Vagina (tissue), 2 donors: ENCODE measurements around the gene FADD. TPM values are rescaled to one million over a fixed set of nuclear protein-coding genes. Genes with fewer than 3 reads are reported as not detected.

ENCODE experiments used
- DNase-seq, 2 donors: peaks; one replicate each; pipeline ENCODE4 v3.0.0-alpha.2; 2017; ENCODE audit errors: extremely low spot score in 2 of 2
- H3K27ac ChIP-seq: fragments of 200-600 bp; sonication (generic); one replicate; pipeline ENCODE4 v1.5.1; 2019
- H3K27me3 ChIP-seq: fragments of 200-600 bp; sonication (generic); one replicate; pipeline ENCODE4 v1.5.1; 2019
- H3K36me3 ChIP-seq, 2 donors: fragments of 200-600 bp; sonication (generic); one replicate each; pipeline ENCODE4 v1.5.1; 2017 to 2019
- H3K4me1 ChIP-seq: fragments of 200-600 bp; sonication (generic); one replicate; pipeline ENCODE4 v1.5.1; 2019
- H3K4me3 ChIP-seq, 2 donors: fragments of 200-600 bp; sonication (generic); 1 replicate in 1 of 2; 2 replicates in 1 of 2; pipeline ENCODE4 v1.5.1; 2016 to 2019
- H3K9me3 ChIP-seq: fragments of 200-600 bp; sonication (generic); one replicate; pipeline ENCODE4 v1.5.1; 2019
- POLR2A ChIP-seq, 2 donors: fragments of 450-650 bp; IDR thresholded peaks; one replicate each; pipeline ENCODE4 v1.6.1; 2017; ENCODE audit warnings: antibody characterized with exemption in 2 of 2, mild to moderate bottlenecking in 2 of 2, moderate library complexity in 2 of 2
- POLR2AphosphoS5 ChIP-seq, 2 donors: sonication (generic); formaldehyde crosslinking; IDR thresholded peaks; one replicate each; pipeline ENCODE4 v1.9.0; 2017; ENCODE audit warnings: antibody characterized with exemption in 2 of 2, mild to moderate bottlenecking in 2 of 2, low read depth in 1 of 2; ENCODE audit not compliant: insufficient read depth in 1 of 2
- intact Hi-C: fragments of 100-400 bp; cut with DNase I; formaldehyde crosslinking; loops from one replicate; pipeline ENCODE4 v1.15.1; 2023
- total RNA-seq: library from RNA; depleted of rRNA; stranded (reverse); fragments of >200 nt; gene quantifications from one replicate; pipeline ENCODE4 v1.2.3, GENCODE V29; 2016
- TF ChIP-seq, protein P1 (sequence below), 3 experiments: fragments of 450-650 bp in 2 of 3; fragments of 200-600 bp in 1 of 3; sonication (generic) in 1 of 3; IDR thresholded peaks; one replicate each; pipeline ENCODE4 v1.5.1; 2017 to 2019; ENCODE audit warnings: antibody characterized with exemption in 3 of 3, mild to moderate bottlenecking in 2 of 3, moderate library complexity in 2 of 3

The FADD gene
- total RNA-seq, 1 donor from 2014 or later: 21.6 TPM

DNA sequence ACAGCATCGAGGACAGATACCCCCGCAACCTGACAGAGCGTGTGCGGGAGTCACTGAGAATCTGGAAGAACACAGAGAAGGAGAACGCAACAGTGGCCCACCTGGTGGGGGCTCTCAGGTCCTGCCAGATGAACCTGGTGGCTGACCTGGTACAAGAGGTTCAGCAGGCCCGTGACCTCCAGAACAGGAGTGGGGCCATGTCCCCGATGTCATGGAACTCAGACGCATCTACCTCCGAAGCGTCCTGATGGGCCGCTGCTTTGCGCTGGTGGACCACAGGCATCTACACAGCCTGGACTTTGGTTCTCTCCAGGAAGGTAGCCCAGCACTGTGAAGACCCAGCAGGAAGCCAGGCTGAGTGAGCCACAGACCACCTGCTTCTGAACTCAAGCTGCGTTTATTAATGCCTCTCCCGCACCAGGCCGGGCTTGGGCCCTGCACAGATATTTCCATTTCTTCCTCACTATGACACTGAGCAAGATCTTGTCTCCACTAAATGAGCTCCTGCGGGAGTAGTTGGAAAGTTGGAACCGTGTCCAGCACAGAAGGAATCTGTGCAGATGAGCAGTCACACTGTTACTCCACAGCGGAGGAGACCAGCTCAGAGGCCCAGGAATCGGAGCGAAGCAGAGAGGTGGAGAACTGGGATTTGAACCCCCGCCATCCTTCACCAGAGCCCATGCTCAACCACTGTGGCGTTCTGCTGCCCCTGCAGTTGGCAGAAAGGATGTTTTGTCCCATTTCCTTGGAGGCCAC is 3.3 kb downstream of the FADD start:
- DNase-seq: no peak
- H3K4me1 ChIP-seq: peaks cover 37% of the 10 kb centered on the region
- H3K4me3 ChIP-seq: no peak overlapping the region
- no peaks in the 10 kb centered on the region for H3K27me3 ChIP-seq
- no peaks in the 10 kb centered on the region for H3K9me3 ChIP-seq
- H3K36me3 ChIP-seq: peaks cover 0 to 22% of the 10 kb centered on the region in 2 donors
- H3K27ac ChIP-seq: no peak overlapping the region
- intact Hi-C loops: no loop called here
- TF ChIP-seq POLR2A (IDR thresholded peaks at IDR 0.05): no peak
- TF ChIP-seq, protein P1, sequence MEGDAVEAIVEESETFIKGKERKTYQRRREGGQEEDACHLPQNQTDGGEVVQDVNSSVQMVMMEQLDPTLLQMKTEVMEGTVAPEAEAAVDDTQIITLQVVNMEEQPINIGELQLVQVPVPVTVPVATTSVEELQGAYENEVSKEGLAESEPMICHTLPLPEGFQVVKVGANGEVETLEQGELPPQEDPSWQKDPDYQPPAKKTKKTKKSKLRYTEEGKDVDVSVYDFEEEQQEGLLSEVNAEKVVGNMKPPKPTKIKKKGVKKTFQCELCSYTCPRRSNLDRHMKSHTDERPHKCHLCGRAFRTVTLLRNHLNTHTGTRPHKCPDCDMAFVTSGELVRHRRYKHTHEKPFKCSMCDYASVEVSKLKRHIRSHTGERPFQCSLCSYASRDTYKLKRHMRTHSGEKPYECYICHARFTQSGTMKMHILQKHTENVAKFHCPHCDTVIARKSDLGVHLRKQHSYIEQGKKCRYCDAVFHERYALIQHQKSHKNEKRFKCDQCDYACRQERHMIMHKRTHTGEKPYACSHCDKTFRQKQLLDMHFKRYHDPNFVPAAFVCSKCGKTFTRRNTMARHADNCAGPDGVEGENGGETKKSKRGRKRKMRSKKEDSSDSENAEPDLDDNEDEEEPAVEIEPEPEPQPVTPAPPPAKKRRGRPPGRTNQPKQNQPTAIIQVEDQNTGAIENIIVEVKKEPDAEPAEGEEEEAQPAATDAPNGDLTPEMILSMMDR (IDR thresholded peaks at IDR 0.05): no peak
- TF ChIP-seq POLR2AphosphoS5 (IDR thresholded peaks at IDR 0.05; ENCODE audit: insufficient read depth in 1 of 2, low read depth in 1 of 2): no peak

- no peak overlapping the region for H3K27ac ChIP-seq
- H3K4me1 ChIP-seq: peaks cover 37% of the 10 kb centered on the region
- no peak overlapping the region for H3K4me3 ChIP-seq
- H3K9me3 ChIP-seq: no peaks in the 10 kb centered on the region
- no peak for TF ChIP-seq POLR2AphosphoS5 (IDR thresholded peaks at IDR 0.05; ENCODE audit: insufficient read depth in 1 of 2, low read depth in 1 of 2)
- TF ChIP-seq, protein P1 (IDR thresholded peaks at IDR 0.05): no peak
- TF ChIP-seq POLR2A (IDR thresholded peaks at IDR 0.05): no peak
- H3K27me3 ChIP-seq: no peaks in the 10 kb centered on the region
- no peak for DNase-seq
- peaks cover 0 to 22% of the 10 kb centered on the region in 2 donors for H3K36me3 ChIP-seq
- intact Hi-C loops: no loop called here
Measured at GRCh38 chr11:70206982-70207376, 3.9 kb downstream of the FADD start.

GRCh38 chr11:70207531-70208131 is 4.5 kb downstream of the FADD start:
- Histone ChIP-seq H3K36me3 (peaks cover 0 to 22% of the 10 kb centered on the region in 2 donors), H3K27me3 (no peaks in the 10 kb centered on the region), H3K9me3 (no peaks in the 10 kb centered on the region), H3K4me3 (no peak overlapping the region), H3K27ac (no peak overlapping the region), H3K4me1 (peaks cover 34% of the 10 kb centered on the region)
- DNase-seq: no peak
- TF ChIP-seq POLR2AphosphoS5 (IDR thresholded peaks at IDR 0.05; ENCODE audit: insufficient read depth in 1 of 2, low read depth in 1 of 2): no peak
- TF ChIP-seq, protein P1 (IDR thresholded peaks at IDR 0.05): no peak
- TF ChIP-seq POLR2A (IDR thresholded peaks at IDR 0.05): no peak
- intact Hi-C loops: no loop called here

DNA sequence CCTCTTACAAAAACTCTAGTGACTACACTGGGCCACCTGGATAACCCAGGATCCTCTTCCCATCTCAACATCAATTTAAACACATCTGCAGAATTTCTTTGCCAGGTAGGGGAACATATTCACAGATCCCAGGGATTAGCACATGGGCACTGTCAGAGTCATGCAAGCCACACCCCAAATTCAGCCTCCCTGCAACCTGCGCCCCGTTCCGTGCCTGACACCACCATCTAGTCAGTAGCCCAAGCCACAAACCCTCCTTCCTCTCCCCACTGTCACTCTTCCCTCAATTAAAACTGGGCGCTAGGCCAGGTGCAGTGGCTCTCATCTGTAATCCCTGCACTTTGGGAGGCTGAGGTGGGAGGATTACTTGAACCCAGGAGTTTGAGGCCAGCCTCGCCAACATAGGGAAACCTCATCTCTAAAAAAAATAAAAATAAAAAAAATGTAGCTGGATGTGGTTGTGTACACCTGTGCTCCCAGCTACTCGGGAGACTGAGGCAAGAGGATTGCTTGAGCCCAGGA is 6.4 kb downstream of the FADD start:
- no peak overlapping the region for H3K4me3 ChIP-seq
- peaks cover 0 to 22% of the 10 kb centered on the region in 2 donors for H3K36me3 ChIP-seq
- TF ChIP-seq POLR2A (IDR thresholded peaks at IDR 0.05) (no peak), POLR2AphosphoS5 (IDR thresholded peaks at IDR 0.05; ENCODE audit: insufficient read depth in 1 of 2, low read depth in 1 of 2) (no peak)
- TF ChIP-seq, protein P1 (IDR thresholded peaks at IDR 0.05): no peak
- H3K27ac ChIP-seq: no peak overlapping the region
- H3K4me1 ChIP-seq: peaks cover 24% of the 10 kb centered on the region
- H3K27me3 ChIP-seq: no peaks in the 10 kb centered on the region
- H3K9me3 ChIP-seq: no peaks in the 10 kb centered on the region
- DNase-seq: no peak
- intact Hi-C loops: no loop called here
